IMR-90 (cell line): ENCODE data around the gene AHI1. TPM values are rescaled to one million over a fixed set of nuclear protein-coding genes. Genes with fewer than 3 reads are reported as not detected.

ENCODE experiments used
- ATAC-seq: fragments of 200-7000 bp; cut with Tn5 transposase; 2 replicates; pipeline ENCODE4 v1.9.1; 2020; ENCODE audit warnings: low read depth, mild to moderate bottlenecking, moderate library complexity
- BruUV-seq: library from RNA; stranded (reverse); fragments of 400-500 nt; replicated peaks from 2 replicates; lab custom pipeline; 2021; lab: Mats Ljungman, UMichigan
- CTCF ChIA-PET: fragments of 300-600 bp; formaldehyde crosslinking; extraction: SDS; loops from one replicate; lab custom pipeline; 2021; ENCODE audit warnings: antibody characterized with exemption; lab: Yijun Ruan, JAX
- POLR2A ChIA-PET: fragments of 300-600 bp; sonication (Branson Sonifier 250); formaldehyde crosslinking; loops from one replicate; lab custom pipeline; 2022; ENCODE audit warnings: antibody characterized with exemption; ENCODE audit not compliant: unreplicated experiment; lab: Charles Lee
- DNase-seq: peaks from one replicate; pipeline ENCODE4 v3.0.0; 2013
- H2AFZ ChIP-seq: replicated peaks from 2 replicates; pipeline ENCODE3; 2013; ENCODE audit warnings: low read length, mild to moderate bottlenecking; ENCODE audit not compliant: poor library complexity
- H2AK5ac ChIP-seq: 2 replicates; pipeline ENCODE4 v1.6.1; 2013; ENCODE audit warnings: low read depth, low read length, inconsistent platforms
- H2AK9ac ChIP-seq: replicated peaks from 2 replicates; pipeline ENCODE3; 2013; ENCODE audit warnings: mild to moderate bottlenecking, low read depth, low read length, moderate library complexity; ENCODE audit not compliant: poor library complexity
- H2BK120ac ChIP-seq: 2 replicates; pipeline ENCODE4 v1.6.1; 2013; ENCODE audit warnings: low read depth, low read length, inconsistent platforms
- H2BK15ac ChIP-seq: 3 replicates; pipeline ENCODE4 v1.6.1; 2013; ENCODE audit warnings: low read depth, low read length, inconsistent platforms
- H2BK20ac ChIP-seq: 2 replicates; pipeline ENCODE4 v1.6.1; 2013; ENCODE audit warnings: low read depth, mild to moderate bottlenecking, inconsistent platforms, low read length, moderate library complexity
- H2BK5ac ChIP-seq: 2 replicates; pipeline ENCODE4 v1.6.1; 2013; ENCODE audit warnings: mild to moderate bottlenecking, low read depth, low read length, inconsistent platforms; ENCODE audit not compliant: poor library complexity, severe bottlenecking
- H3K14ac ChIP-seq: replicated peaks from 2 replicates; pipeline ENCODE4 v1.6.1; 2013; ENCODE audit warnings: low read depth, low read length, inconsistent platforms
- H3K18ac ChIP-seq: 2 replicates; pipeline ENCODE4 v1.6.1; 2013; ENCODE audit warnings: low read depth, low read length, control low read depth
- H3K23ac ChIP-seq: 2 replicates; pipeline ENCODE4 v1.6.1; 2013; ENCODE audit warnings: low read depth, low read length, inconsistent platforms
- H3K27ac ChIP-seq: 2 replicates; pipeline ENCODE4 v1.5.1; 2013; ENCODE audit warnings: mild to moderate bottlenecking, control low read depth, low read length; ENCODE audit not compliant: insufficient read depth
- H3K27me3 ChIP-seq: 2 replicates; pipeline ENCODE4 v1.6.1; 2013; ENCODE audit warnings: low read length; ENCODE audit not compliant: control insufficient read depth, insufficient read depth
- H3K36me3 ChIP-seq: 2 replicates; pipeline ENCODE4 v1.6.1; 2013; ENCODE audit warnings: low read length, mixed read lengths; ENCODE audit not compliant: control insufficient read depth, insufficient read depth
- H3K4ac ChIP-seq: 2 replicates; pipeline ENCODE4 v1.6.1; 2013; ENCODE audit warnings: low read depth, low read length, inconsistent platforms
- H3K4me1 ChIP-seq: 2 replicates; pipeline ENCODE4 v1.6.1; 2013; ENCODE audit warnings: low read length, mixed read lengths; ENCODE audit not compliant: control insufficient read depth, insufficient read depth
- H3K4me2 ChIP-seq: 2 replicates; pipeline ENCODE4 v1.6.1; 2013; ENCODE audit warnings: low read depth, mild to moderate bottlenecking, control low read depth, low read length, moderate library complexity
- H3K4me3 ChIP-seq: 2 replicates; pipeline ENCODE4 v1.5.1; 2013; ENCODE audit warnings: low read depth, mild to moderate bottlenecking, control low read depth, low read length, moderate library complexity; ENCODE audit not compliant: insufficient read depth
- H3K56ac ChIP-seq: 2 replicates; pipeline ENCODE4 v1.6.1; 2013; ENCODE audit warnings: low read length, inconsistent platforms; ENCODE audit not compliant: insufficient read depth; ENCODE audit errors: extremely low read depth
- H3K79me1 ChIP-seq, 2 experiments: 2 replicates each; pipeline ENCODE4 v1.6.1; 2013; ENCODE audit warnings: low read length in 2 of 2, inconsistent platforms in 1 of 2, low read depth in 1 of 2
- H3K9ac ChIP-seq: 2 replicates; pipeline ENCODE4 v1.6.1; 2013; ENCODE audit warnings: low read depth, low read length, control low read depth
- H3K9me1 ChIP-seq: 2 replicates; pipeline ENCODE4 v1.6.1; 2013; ENCODE audit warnings: low read length, inconsistent platforms; ENCODE audit not compliant: insufficient read depth
- H3K9me3 ChIP-seq: 2 replicates; pipeline ENCODE4 v1.6.1; 2013; ENCODE audit warnings: low read length; ENCODE audit not compliant: control insufficient read depth, insufficient read depth
- H4K20me1 ChIP-seq: 2 replicates; pipeline ENCODE4 v1.6.1; 2013; ENCODE audit warnings: low read length, inconsistent platforms; ENCODE audit not compliant: insufficient read depth
- H4K5ac ChIP-seq: 2 replicates; pipeline ENCODE4 v1.6.1; 2013; ENCODE audit warnings: mild to moderate bottlenecking, low read depth, low read length, control low read depth
- H4K8ac ChIP-seq, 2 experiments: 2 replicates each; pipeline ENCODE4 v1.6.1; 2013; ENCODE audit warnings: low read depth in 2 of 2, low read length in 2 of 2, control low read depth in 1 of 2, inconsistent platforms in 1 of 2
- H4K91ac ChIP-seq: 2 replicates; pipeline ENCODE4 v1.6.1; 2013; ENCODE audit warnings: low read depth, low read length, inconsistent platforms; ENCODE audit not compliant: insufficient read depth
- BHLHE40 ChIP-seq: fragments of 150-350 bp; IDR thresholded peaks from 2 replicates; pipeline ENCODE4 v1.6.1; 2016; ENCODE audit warnings: mild to moderate bottlenecking, low read depth, low read length
- CEBPB ChIP-seq: IDR thresholded peaks from 2 replicates; pipeline ENCODE4 v1.6.1; 2012; ENCODE audit warnings: low read depth, low read length, improper control_type of control experiment
- CHD1 ChIP-seq: IDR thresholded peaks from 2 replicates; pipeline ENCODE4 v1.6.1; 2012; ENCODE audit warnings: low read depth, low read length, improper control_type of control experiment
- FOS ChIP-seq: fragments of 150-350 bp; IDR thresholded peaks from 2 replicates; pipeline ENCODE4 v1.6.1; 2016; ENCODE audit warnings: low read depth, low read length
- MAFK ChIP-seq: IDR thresholded peaks from 2 replicates; pipeline ENCODE4 v1.6.1; 2012; ENCODE audit warnings: low read depth, low read length, improper control_type of control experiment
- MAZ ChIP-seq: IDR thresholded peaks from 2 replicates; pipeline ENCODE4 v1.6.1; 2012; ENCODE audit warnings: low read depth, mild to moderate bottlenecking, low read length, improper control_type of control experiment, moderate library complexity, borderline replicate concordance
- MXI1 ChIP-seq: IDR thresholded peaks from 2 replicates; pipeline ENCODE4 v1.6.1; 2012; ENCODE audit warnings: low read depth, mild to moderate bottlenecking, low read length, moderate library complexity, borderline replicate concordance
- NFE2L2 ChIP-seq: fragments of 150-350 bp; IDR thresholded peaks from 2 replicates; pipeline ENCODE4 v1.6.1; 2016; ENCODE audit warnings: low read depth, mild to moderate bottlenecking, low read length
- POLR2A ChIP-seq: IDR thresholded peaks from 2 replicates; pipeline ENCODE4 v1.6.1; 2012; ENCODE audit warnings: mild to moderate bottlenecking, low read depth, low read length
- RAD21 ChIP-seq: IDR thresholded peaks from 2 replicates; pipeline ENCODE4 v1.6.1; 2012; ENCODE audit warnings: low read length, improper control_type of control experiment
- RCOR1 ChIP-seq: IDR thresholded peaks from 2 replicates; pipeline ENCODE4 v1.6.1; 2012; ENCODE audit warnings: mild to moderate bottlenecking, low read length, improper control_type of control experiment; ENCODE audit not compliant: insufficient replicate concordance
- RFX5 ChIP-seq: IDR thresholded peaks from 2 replicates; pipeline ENCODE4 v1.8.0; 2012; ENCODE audit warnings: low read depth, mild to moderate bottlenecking, low read length, moderate library complexity
- SMC3 ChIP-seq: fragments of 150-350 bp; IDR thresholded peaks from 2 replicates; pipeline ENCODE4 v1.6.1; 2016; ENCODE audit warnings: low read depth, mild to moderate bottlenecking, antibody characterized with exemption, low read length, moderate library complexity
- USF2 ChIP-seq: fragments of 150-350 bp; IDR thresholded peaks from 2 replicates; pipeline ENCODE4 v1.6.1; 2017; ENCODE audit warnings: mild to moderate bottlenecking, antibody characterized with exemption, low read length, low read depth
- WGBS, 2 experiments: methylation state at CpG; one replicate each; pipeline versions ENCODE4 v1.1.5 to v1.1.7; 2013; ENCODE audit warnings: missing lambda C conversion rate in 2 of 2; ENCODE audit not compliant: insufficient read length in 1 of 2; ENCODE audit errors: extremely low coverage in 2 of 2; 5-methylcytosine and 5-hydroxymethylcytosine counted together
- dilution Hi-C: fragments of 300-500 bp; cut with HindIII; formaldehyde crosslinking; loops from one replicate; pipeline ENCODE4 v1.14.3; 2018; ENCODE audit warnings: low sequenced_read_pairs; ENCODE audit not compliant: unreplicated experiment
- in situ Hi-C: fragments of 300-500 bp; cut with MboI; formaldehyde crosslinking; loops from 3 replicates; pipeline ENCODE4 v1.14.3; 2019; ENCODE audit warnings: low sequenced_read_pairs, inconsistent platforms, mixed read lengths
- intact Hi-C: fragments of 100-400 bp; cut with micrococcal nuclease; formaldehyde crosslinking; loops from 2 replicates; pipeline ENCODE4 v1.10.0; 2022
- polyA plus RNA-seq, 3 experiments: library from polyadenylated mRNA; depleted of rRNA; stranded (reverse); fragments of >200 nt; gene quantifications; 2 replicates each; pipeline ENCODE4 v1.2.3, GENCODE V29; 2012; ENCODE audit warnings: low replicate concordance in 1 of 3
- total RNA-seq: library from RNA; depleted of rRNA; stranded (reverse); fragments of >200 nt; gene quantifications from 2 replicates; pipeline ENCODE4 v1.2.3, GENCODE V29; 2012
- TF ChIP-seq, protein P1 (sequence below): fragments of 150-350 bp; IDR thresholded peaks from 2 replicates; pipeline ENCODE4 v1.6.1; 2016; ENCODE audit warnings: low read depth, mild to moderate bottlenecking, low read length, moderate library complexity, borderline replicate concordance
- TF ChIP-seq, protein P2 (sequence below): conservative IDR thresholded peaks from 2 replicates; pipeline ENCODE4 v1.5.1; 2012; ENCODE audit warnings: mild to moderate bottlenecking, low read depth, low read length, improper control_type of control experiment

The AHI1 gene
- total and polyA plus RNA-seq, 2 of the 4 experiments (the other 2 are of a cell fraction): 9.5 to 19.4 TPM

GRCh38 chr6:135402311-135402710, 95.2 kb downstream of the AHI1 start:
- Histone ChIP-seq H3K23ac (no peak overlapping the region), H3K9me1 (no peaks in the 10 kb centered on the region), H3K14ac (no peak overlapping the region), H4K20me1 (no peaks in the 10 kb centered on the region), H3K4ac (no peak overlapping the region), H2BK15ac (no peak overlapping the region), H3K4me2 (no peak overlapping the region), H3K36me3 (peaks cover 5% of the 10 kb centered on the region), H3K9ac (no peak overlapping the region), H2BK120ac (no peak overlapping the region), H2BK20ac (no peak overlapping the region), H2AK5ac (no peak overlapping the region), H4K5ac (no peak overlapping the region), H4K91ac (no peak overlapping the region), H3K27ac (no peak overlapping the region), H3K4me1 (no peaks in the 10 kb centered on the region), H4K8ac (no peak overlapping the region), H2AFZ (no peak overlapping the region), H3K27me3 (no peaks in the 10 kb centered on the region), H3K79me1 (no peaks in the 10 kb centered on the region), H2AK9ac (no peak overlapping the region), H3K18ac (no peak overlapping the region), H2BK5ac (no peak overlapping the region), H3K56ac (no peak overlapping the region), H3K9me3 (no peaks in the 10 kb centered on the region), H3K4me3 (no peak overlapping the region)
- TF ChIP-seq MXI1: no peak
- TF ChIP-seq CEBPB: no peak
- TF ChIP-seq, protein P1, sequence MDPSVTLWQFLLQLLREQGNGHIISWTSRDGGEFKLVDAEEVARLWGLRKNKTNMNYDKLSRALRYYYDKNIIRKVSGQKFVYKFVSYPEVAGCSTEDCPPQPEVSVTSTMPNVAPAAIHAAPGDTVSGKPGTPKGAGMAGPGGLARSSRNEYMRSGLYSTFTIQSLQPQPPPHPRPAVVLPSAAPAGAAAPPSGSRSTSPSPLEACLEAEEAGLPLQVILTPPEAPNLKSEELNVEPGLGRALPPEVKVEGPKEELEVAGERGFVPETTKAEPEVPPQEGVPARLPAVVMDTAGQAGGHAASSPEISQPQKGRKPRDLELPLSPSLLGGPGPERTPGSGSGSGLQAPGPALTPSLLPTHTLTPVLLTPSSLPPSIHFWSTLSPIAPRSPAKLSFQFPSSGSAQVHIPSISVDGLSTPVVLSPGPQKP: no peak
- no peak for TF ChIP-seq USF2
- no peak for TF ChIP-seq FOS
- no peak for TF ChIP-seq CHD1
- no peak for TF ChIP-seq BHLHE40
- TF ChIP-seq RFX5: no peak
- no peak for TF ChIP-seq RCOR1
- TF ChIP-seq RAD21: no peak
- TF ChIP-seq MAZ: no peak
- TF ChIP-seq, protein P2, sequence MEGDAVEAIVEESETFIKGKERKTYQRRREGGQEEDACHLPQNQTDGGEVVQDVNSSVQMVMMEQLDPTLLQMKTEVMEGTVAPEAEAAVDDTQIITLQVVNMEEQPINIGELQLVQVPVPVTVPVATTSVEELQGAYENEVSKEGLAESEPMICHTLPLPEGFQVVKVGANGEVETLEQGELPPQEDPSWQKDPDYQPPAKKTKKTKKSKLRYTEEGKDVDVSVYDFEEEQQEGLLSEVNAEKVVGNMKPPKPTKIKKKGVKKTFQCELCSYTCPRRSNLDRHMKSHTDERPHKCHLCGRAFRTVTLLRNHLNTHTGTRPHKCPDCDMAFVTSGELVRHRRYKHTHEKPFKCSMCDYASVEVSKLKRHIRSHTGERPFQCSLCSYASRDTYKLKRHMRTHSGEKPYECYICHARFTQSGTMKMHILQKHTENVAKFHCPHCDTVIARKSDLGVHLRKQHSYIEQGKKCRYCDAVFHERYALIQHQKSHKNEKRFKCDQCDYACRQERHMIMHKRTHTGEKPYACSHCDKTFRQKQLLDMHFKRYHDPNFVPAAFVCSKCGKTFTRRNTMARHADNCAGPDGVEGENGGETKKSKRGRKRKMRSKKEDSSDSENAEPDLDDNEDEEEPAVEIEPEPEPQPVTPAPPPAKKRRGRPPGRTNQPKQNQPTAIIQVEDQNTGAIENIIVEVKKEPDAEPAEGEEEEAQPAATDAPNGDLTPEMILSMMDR: no peak
- TF ChIP-seq NFE2L2: no peak
- no peak for TF ChIP-seq POLR2A
- no peak for TF ChIP-seq MAFK
- no peak for TF ChIP-seq SMC3
- BruUV-seq: no TSS peak
- no CpG with 5 or more reads among the region's 1 CpG for WGBS, 2 experiments
- CTCF ChIA-PET: no interaction called here
- ATAC-seq: no peak
- POLR2A ChIA-PET: no interaction called here
- no peak for DNase-seq
- in situ Hi-C loops: no loop called here
- intact Hi-C loops: no loop called here
- dilution Hi-C loops: no loop called here
